Gastroesophageal sphincter (tissue), 3 donors: ENCODE results near the gene CALHM2.

Source experiments
- POLR2AphosphoS5 ChIP-seq: sonication (generic); formaldehyde crosslinking; IDR thresholded peaks from one replicate; pipeline ENCODE4 v1.6.1; 2017; ENCODE audit warnings: antibody characterized with exemption
- TF ChIP-seq, protein P1 (sequence below), 4 experiments: fragments of 200-600 bp in 2 of 4; fragments of 450-650 bp in 2 of 4; sonication (generic) in 1 of 4; IDR thresholded peaks; one replicate each; pipeline ENCODE4 v1.5.1; 2017 to 2019; ENCODE audit warnings: antibody characterized with exemption in 4 of 4, mild to moderate bottlenecking in 2 of 4, moderate library complexity in 2 of 4

DNA sequence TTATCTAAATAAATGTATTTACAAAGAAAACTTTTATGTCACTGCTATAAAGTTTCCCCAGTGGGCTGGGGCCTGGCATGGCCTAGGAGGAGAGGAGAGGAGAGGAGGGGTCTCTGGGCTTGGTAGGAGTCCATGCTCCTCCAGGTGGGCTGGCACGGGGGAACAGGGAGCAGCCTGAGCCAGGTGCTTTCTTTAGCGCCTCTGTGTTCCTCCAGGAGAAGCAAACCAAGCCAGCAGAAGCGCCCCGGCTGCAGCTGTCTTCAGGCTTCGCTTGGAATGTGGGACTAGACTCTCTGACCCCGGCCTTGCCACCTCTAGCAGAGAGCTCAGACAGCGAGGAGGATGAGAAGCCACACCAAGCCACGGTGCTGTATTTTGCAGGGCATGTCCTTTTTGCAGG, 10.6 kb downstream of the CALHM2 start:
- TF ChIP-seq, protein P1, sequence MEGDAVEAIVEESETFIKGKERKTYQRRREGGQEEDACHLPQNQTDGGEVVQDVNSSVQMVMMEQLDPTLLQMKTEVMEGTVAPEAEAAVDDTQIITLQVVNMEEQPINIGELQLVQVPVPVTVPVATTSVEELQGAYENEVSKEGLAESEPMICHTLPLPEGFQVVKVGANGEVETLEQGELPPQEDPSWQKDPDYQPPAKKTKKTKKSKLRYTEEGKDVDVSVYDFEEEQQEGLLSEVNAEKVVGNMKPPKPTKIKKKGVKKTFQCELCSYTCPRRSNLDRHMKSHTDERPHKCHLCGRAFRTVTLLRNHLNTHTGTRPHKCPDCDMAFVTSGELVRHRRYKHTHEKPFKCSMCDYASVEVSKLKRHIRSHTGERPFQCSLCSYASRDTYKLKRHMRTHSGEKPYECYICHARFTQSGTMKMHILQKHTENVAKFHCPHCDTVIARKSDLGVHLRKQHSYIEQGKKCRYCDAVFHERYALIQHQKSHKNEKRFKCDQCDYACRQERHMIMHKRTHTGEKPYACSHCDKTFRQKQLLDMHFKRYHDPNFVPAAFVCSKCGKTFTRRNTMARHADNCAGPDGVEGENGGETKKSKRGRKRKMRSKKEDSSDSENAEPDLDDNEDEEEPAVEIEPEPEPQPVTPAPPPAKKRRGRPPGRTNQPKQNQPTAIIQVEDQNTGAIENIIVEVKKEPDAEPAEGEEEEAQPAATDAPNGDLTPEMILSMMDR (IDR thresholded peaks at IDR 0.05) = no peak
- no peak for TF ChIP-seq POLR2AphosphoS5
